Caco-2 (cell line): ENCODE results near the gene ZNF19. TPM values are rescaled to one million over a fixed set of nuclear protein-coding genes. Genes with fewer than 3 reads are reported as not detected.

ENCODE experiments used
- BruUV-seq: library from RNA; stranded (reverse); fragments of 400-500 nt; replicated peaks from 2 replicates; lab custom pipeline; 2021; lab: Mats Ljungman, UMichigan
- CTCF ChIA-PET: fragments of 300-600 bp; sonication (Branson Sonifier 250); formaldehyde crosslinking; loops from one replicate; lab custom pipeline; 2022; ENCODE audit warnings: antibody characterized with exemption; lab: Charles Lee
- POLR2A ChIA-PET: fragments of 300-600 bp; sonication (Branson Sonifier 250); formaldehyde crosslinking; loops from one replicate; lab custom pipeline; 2022; ENCODE audit warnings: antibody characterized with exemption; lab: Charles Lee
- DNase-seq, 2 experiments: peaks; one replicate each; pipeline versions ENCODE4 v3.0.0 to v3.0.0-alpha.2; 2020 to 2022
- H3K27me3 ChIP-seq: replicated peaks from 2 replicates; pipeline ENCODE4 v1.6.0; 2011; ENCODE audit warnings: low read length; ENCODE audit not compliant: control insufficient read depth, insufficient read depth
- H3K36me3 ChIP-seq: 2 replicates; pipeline ENCODE4 v1.5.1; 2011; ENCODE audit warnings: low read length; ENCODE audit not compliant: control insufficient read depth, insufficient read depth
- H3K4me1 ChIP-seq: fragments of 250-450 bp; sonication (Bioruptor Pico); 2 replicates; pipeline ENCODE4 v1.5.1; 2020; ENCODE audit warnings: mild to moderate bottlenecking
- H3K4me3 ChIP-seq: 2 replicates; pipeline ENCODE4 v1.5.1; 2011; ENCODE audit warnings: low read depth, mild to moderate bottlenecking, control low read depth, low read length
- H3K9me3 ChIP-seq: fragments of 250-450 bp; sonication (Bioruptor Pico); 2 replicates; pipeline ENCODE4 v1.5.1; 2020; ENCODE audit warnings: mild to moderate bottlenecking, moderate library complexity
- H3K27ac Mint-ChIP-seq: one replicate; pipeline ENCODE4 v1.8.0; 2022; ENCODE audit warnings: mixed read lengths; ENCODE audit not compliant: unreplicated experiment
- H3K27me3 Mint-ChIP-seq: one replicate; pipeline ENCODE4 v1.8.0; 2022; ENCODE audit warnings: mixed read lengths; ENCODE audit not compliant: insufficient read depth, unreplicated experiment
- H3K36me3 Mint-ChIP-seq: one replicate; pipeline ENCODE4 v1.8.0; 2022; ENCODE audit warnings: mild to moderate bottlenecking, mixed read lengths; ENCODE audit not compliant: insufficient read depth, unreplicated experiment
- H3K4me1 Mint-ChIP-seq: one replicate; pipeline ENCODE4 v1.8.0; 2022; ENCODE audit warnings: low read depth, mixed read lengths; ENCODE audit not compliant: unreplicated experiment
- H3K4me3 Mint-ChIP-seq: one replicate; pipeline ENCODE4 v1.8.0; 2022; ENCODE audit warnings: mild to moderate bottlenecking, moderate library complexity, mixed read lengths; ENCODE audit not compliant: unreplicated experiment
- H3K9me3 Mint-ChIP-seq: one replicate; pipeline ENCODE4 v1.8.0; 2022; ENCODE audit warnings: mixed read lengths; ENCODE audit not compliant: unreplicated experiment
- intact Hi-C: fragments of 100-400 bp; cut with micrococcal nuclease; formaldehyde crosslinking; loops from one replicate; pipeline ENCODE4 v1.10.0; 2022; ENCODE audit not compliant: unreplicated experiment
- total RNA-seq: library from RNA; stranded (reverse); gene quantifications from 2 replicates; pipeline ENCODE4 v1.2.3, GENCODE V29; 2022
- TF ChIP-seq, protein P1 (sequence below), 2 experiments: fragments of 200-600 bp in 1 of 2; IDR thresholded peaks; 1 replicate in 1 of 2; 2 replicates in 1 of 2; pipeline versions ENCODE4 v1.5.1 to v1.8.0; 2011 to 2022; ENCODE audit warnings: antibody characterized with exemption in 1 of 2, control low read depth in 1 of 2, inconsistent platforms in 1 of 2, low read depth in 1 of 2, low read length in 1 of 2, mild to moderate bottlenecking in 1 of 2, moderate library complexity in 1 of 2; ENCODE audit not compliant: insufficient read depth in 1 of 2, severe bottlenecking in 1 of 2, unreplicated experiment in 1 of 2

Gene ZNF19
- total RNA-seq, 1 experiment from 2014 or later, result 5.1 TPM

DNA sequence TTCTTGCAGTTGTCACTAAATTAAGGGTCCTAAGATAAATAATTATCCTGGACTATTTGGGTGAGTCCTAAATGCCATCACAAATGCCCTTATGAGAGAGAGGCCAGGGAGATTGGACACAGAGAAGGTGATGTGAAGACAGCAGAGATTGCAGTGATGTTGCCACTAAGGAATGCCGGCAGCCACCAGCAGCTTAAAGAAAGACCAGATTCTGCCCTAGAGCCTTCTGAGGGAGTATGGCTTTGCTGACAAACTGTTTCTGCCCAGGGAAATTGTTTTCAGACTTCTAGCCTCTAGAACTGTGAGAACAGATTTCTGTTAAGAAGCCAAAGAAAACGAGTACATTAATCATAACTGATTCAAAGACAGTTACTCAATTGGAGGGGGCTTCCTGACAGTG lies 17.1 kb downstream of the ZNF19 start:
- Histone ChIP-seq H3K9me3 (no peaks in the 10 kb centered on the region), H3K27me3 (no peaks in the 10 kb centered on the region), H3K4me1 (no peaks in the 10 kb centered on the region), H3K36me3 (no peaks in the 10 kb centered on the region), H3K4me3 (no peak overlapping the region)
- no peaks in the 10 kb centered on the region for H3K4me1 Mint-ChIP-seq
- H3K27me3 Mint-ChIP-seq, result no peaks in the 10 kb centered on the region
- BruUV-seq, result no TSS peak
- ChIA-PET POLR2A (no interaction called here), CTCF (no interaction called here)
- H3K4me3 Mint-ChIP-seq, result no peak overlapping the region
- DNase-seq, result no peak
- intact Hi-C loops, result no loop called here
- no peaks in the 10 kb centered on the region for H3K36me3 Mint-ChIP-seq
- TF ChIP-seq, protein P1, sequence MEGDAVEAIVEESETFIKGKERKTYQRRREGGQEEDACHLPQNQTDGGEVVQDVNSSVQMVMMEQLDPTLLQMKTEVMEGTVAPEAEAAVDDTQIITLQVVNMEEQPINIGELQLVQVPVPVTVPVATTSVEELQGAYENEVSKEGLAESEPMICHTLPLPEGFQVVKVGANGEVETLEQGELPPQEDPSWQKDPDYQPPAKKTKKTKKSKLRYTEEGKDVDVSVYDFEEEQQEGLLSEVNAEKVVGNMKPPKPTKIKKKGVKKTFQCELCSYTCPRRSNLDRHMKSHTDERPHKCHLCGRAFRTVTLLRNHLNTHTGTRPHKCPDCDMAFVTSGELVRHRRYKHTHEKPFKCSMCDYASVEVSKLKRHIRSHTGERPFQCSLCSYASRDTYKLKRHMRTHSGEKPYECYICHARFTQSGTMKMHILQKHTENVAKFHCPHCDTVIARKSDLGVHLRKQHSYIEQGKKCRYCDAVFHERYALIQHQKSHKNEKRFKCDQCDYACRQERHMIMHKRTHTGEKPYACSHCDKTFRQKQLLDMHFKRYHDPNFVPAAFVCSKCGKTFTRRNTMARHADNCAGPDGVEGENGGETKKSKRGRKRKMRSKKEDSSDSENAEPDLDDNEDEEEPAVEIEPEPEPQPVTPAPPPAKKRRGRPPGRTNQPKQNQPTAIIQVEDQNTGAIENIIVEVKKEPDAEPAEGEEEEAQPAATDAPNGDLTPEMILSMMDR (IDR thresholded peaks at IDR 0.05; ENCODE audit: insufficient read depth in 1 of 2, low read depth in 1 of 2, low read length in 1 of 2, severe bottlenecking in 1 of 2, unreplicated experiment in 1 of 2), result no peak
- H3K27ac Mint-ChIP-seq, result no peak overlapping the region
- H3K9me3 Mint-ChIP-seq, result no peaks in the 10 kb centered on the region

DNA sequence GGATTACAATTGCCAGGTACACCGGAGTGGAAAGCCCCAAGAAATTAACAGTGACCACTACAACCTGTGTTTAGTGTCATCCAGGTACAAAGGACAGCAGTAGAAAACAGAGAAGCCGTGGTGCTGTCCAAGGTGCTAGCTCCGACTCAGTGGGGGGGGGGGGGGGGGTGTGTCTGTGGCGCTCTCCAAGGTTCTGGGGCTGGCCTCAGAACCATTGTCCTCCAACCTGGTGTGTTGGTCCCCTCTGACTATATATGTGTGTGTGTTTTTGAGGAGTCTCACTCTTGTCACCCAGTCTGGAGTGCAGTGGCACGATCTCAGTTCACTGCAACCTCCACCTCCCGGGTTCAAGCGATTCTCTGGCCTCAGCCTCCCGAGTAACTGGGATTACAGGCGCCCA lies 21.3 kb downstream of the ZNF19 start:
- Histone ChIP-seq H3K36me3 (no peaks in the 10 kb centered on the region), H3K9me3 (no peaks in the 10 kb centered on the region), H3K4me1 (no peaks in the 10 kb centered on the region), H3K4me3 (no peak overlapping the region), H3K27me3 (no peaks in the 10 kb centered on the region)
- no peaks in the 10 kb centered on the region for H3K4me1 Mint-ChIP-seq
- no TSS peak for BruUV-seq
- H3K9me3 Mint-ChIP-seq, result no peaks in the 10 kb centered on the region
- TF ChIP-seq, protein P1 (IDR thresholded peaks at IDR 0.05; ENCODE audit: insufficient read depth in 1 of 2, low read depth in 1 of 2, low read length in 1 of 2, severe bottlenecking in 1 of 2, unreplicated experiment in 1 of 2), result no peak
- H3K27ac Mint-ChIP-seq, result no peak overlapping the region
- ChIA-PET CTCF (interaction anchor here (0.5 to 1.0 kb wide), 5 partner anchors 16 to 1682 kb away, joined by 3 to 5 read pairs (median 3); no protein-coding TSS in a partner anchor), POLR2A (interaction anchor here (0.6 kb wide), 1 partner anchor 12 kb away, joined by 8 read pairs; no protein-coding TSS in a partner anchor)
- intact Hi-C loops, result loop anchor here (1.0 kb wide), 1 partner anchor 16 kb away; no protein-coding TSS in a partner anchor
- DNase-seq, result peak; percentile 50 to 62
- H3K27me3 Mint-ChIP-seq, result no peaks in the 10 kb centered on the region
- no peaks in the 10 kb centered on the region for H3K36me3 Mint-ChIP-seq
- no peak overlapping the region for H3K4me3 Mint-ChIP-seq

GRCh38 chr16:71464231-71464630 lies 24.9 kb downstream of the ZNF19 start:
- Mint-ChIP-seq H3K4me1 (no peaks in the 10 kb centered on the region), H3K4me3 (no peak overlapping the region), H3K27me3 (no peaks in the 10 kb centered on the region), H3K27ac (no peak overlapping the region), H3K36me3 (no peaks in the 10 kb centered on the region), H3K9me3 (no peaks in the 10 kb centered on the region)
- ChIA-PET CTCF (interaction anchor here (1.1 kb wide), 1 partner anchor 35 kb away, joined by 3 read pairs; no protein-coding TSS in a partner anchor), POLR2A (no interaction called here)
- Histone ChIP-seq H3K36me3 (no peaks in the 10 kb centered on the region), H3K9me3 (no peaks in the 10 kb centered on the region), H3K4me1 (peaks cover 7% of the 10 kb centered on the region; the same call in 1 of the 2 replicates), H3K4me3 (no peak overlapping the region), H3K27me3 (no peaks in the 10 kb centered on the region)
- intact Hi-C loops, result no loop called here
- no peak for DNase-seq
- TF ChIP-seq, protein P1 (IDR thresholded peaks at IDR 0.05; ENCODE audit: insufficient read depth in 1 of 2, low read depth in 1 of 2, low read length in 1 of 2, severe bottlenecking in 1 of 2, unreplicated experiment in 1 of 2), result no peak
- no TSS peak for BruUV-seq
